ENCODE data around the gene DUSP3.

DNA sequence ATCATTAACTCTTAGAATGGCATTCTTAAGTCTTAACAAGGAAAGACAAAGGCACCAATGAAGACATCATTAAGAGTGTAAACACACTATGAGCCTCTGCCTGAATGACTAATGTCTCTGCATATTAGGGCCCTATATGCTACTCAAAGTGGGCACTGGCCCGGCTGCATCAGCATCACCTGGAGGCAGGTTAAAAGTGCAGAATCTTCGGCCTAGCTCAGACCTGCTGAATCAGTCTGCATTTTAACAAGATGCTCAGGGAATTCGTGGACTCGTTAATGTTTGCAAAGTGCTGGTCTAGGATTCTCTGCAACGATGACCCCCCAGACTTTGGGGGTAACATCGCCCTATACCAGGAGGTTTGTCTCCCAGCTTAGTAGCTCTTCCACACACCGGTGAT, 47.4 kb upstream of the DUSP3 start:
- TF ChIP-seq, protein P1, sequence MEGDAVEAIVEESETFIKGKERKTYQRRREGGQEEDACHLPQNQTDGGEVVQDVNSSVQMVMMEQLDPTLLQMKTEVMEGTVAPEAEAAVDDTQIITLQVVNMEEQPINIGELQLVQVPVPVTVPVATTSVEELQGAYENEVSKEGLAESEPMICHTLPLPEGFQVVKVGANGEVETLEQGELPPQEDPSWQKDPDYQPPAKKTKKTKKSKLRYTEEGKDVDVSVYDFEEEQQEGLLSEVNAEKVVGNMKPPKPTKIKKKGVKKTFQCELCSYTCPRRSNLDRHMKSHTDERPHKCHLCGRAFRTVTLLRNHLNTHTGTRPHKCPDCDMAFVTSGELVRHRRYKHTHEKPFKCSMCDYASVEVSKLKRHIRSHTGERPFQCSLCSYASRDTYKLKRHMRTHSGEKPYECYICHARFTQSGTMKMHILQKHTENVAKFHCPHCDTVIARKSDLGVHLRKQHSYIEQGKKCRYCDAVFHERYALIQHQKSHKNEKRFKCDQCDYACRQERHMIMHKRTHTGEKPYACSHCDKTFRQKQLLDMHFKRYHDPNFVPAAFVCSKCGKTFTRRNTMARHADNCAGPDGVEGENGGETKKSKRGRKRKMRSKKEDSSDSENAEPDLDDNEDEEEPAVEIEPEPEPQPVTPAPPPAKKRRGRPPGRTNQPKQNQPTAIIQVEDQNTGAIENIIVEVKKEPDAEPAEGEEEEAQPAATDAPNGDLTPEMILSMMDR (IDR thresholded peaks at IDR 0.05; ENCODE audit: low read depth, low read length), result no peak
- TF ChIP-seq, protein P2, sequence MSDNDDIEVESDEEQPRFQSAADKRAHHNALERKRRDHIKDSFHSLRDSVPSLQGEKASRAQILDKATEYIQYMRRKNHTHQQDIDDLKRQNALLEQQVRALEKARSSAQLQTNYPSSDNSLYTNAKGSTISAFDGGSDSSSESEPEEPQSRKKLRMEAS (IDR thresholded peaks at IDR 0.05; ENCODE audit: low read depth, low read length), result no peak
